GM12801 (cell line): Measurements from ENCODE around the gene MAPK13.

ENCODE experiments used
- CTCF ChIP-seq: IDR thresholded peaks from one replicate; pipeline ENCODE4 v1.5.1; 2011; ENCODE audit warnings: control low read depth; ENCODE audit not compliant: insufficient read length; ENCODE audit errors: extremely low read depth

Gene MAPK13

GRCh38 chr6:36110050-36110449, 20.3 kb upstream of the MAPK13 start:
- no peak for TF ChIP-seq CTCF

GRCh38 chr6:36110863-36111262, 19.4 kb upstream of the MAPK13 start:
- TF ChIP-seq CTCF, result no peak

- TF ChIP-seq CTCF, result no peak
These were observed 18.8 kb upstream of the MAPK13 start for GRCh38 chr6:36111526-36111925.

GRCh38 chr6:36113049-36113448, 17.3 kb upstream of the MAPK13 start:
- no peak for TF ChIP-seq CTCF

- TF ChIP-seq CTCF, result no peak
These were observed 16.6 kb upstream of the MAPK13 start for GRCh38 chr6:36113703-36114102.

GRCh38 chr6:36114798-36115408, 15.4 kb upstream of the MAPK13 start:
- no peak for TF ChIP-seq CTCF

- TF ChIP-seq CTCF, result no peak
These were observed 14.9 kb upstream of the MAPK13 start for GRCh38 chr6:36115412-36115811.
